NCI-H1092 (cell line): ENCODE data around the gene CALCOCO1.
"Not testable (repeated sequence)": the region's sequence is repeated elsewhere in the genome, so short reads cannot be mapped to it uniquely, and the experiment has no call there.

Source experiments
- DNase-seq: peaks from one replicate; lab custom pipeline; 2025; lab: John Stamatoyannopoulos, UW

CALCOCO1 gene

GRCh38 chr12:53733051-53733806 is 6.0 kb upstream of the CALCOCO1 start:
- DNase-seq: no peak

- DNase-seq: no peak
These were observed 2.4 kb upstream of the CALCOCO1 start for GRCh38 chr12:53729644-53730043.

GRCh38 chr12:53728206-53728605 is 954 bp upstream of the CALCOCO1 start:
- no peak for DNase-seq

- DNase-seq: no peak
These were observed 324 bp downstream of the CALCOCO1 start for GRCh38 chr12:53726946-53727309.

GRCh38 chr12:53726341-53726740 is 911 bp downstream of the CALCOCO1 start:
- no peak for DNase-seq

DNA sequence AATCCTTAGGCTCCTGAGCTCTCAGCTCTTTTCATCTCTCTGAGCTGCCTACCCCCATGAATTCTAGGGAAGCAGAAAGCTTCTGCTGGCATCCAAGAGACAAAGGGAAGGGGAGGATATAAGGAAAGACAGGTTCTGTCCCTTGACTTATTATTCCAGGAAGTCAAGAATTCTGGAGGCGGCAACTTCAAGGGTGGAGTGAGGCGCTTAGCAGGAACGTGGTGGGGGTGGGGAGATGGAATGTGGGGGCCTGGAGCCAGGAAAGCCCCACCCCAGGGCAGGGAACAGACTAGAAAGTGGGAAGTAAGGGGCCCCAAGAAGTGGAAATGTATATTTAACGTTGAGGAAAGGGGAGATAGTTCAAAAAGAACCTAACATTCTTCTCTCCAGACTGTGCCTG is 1.4 kb downstream of the CALCOCO1 start:
- no peak for DNase-seq

- no peak for DNase-seq
These were observed 4.7 kb downstream of the CALCOCO1 start for GRCh38 chr12:53722450-53723041.

GRCh38 chr12:53720946-53721345 is 6.3 kb downstream of the CALCOCO1 start:
- no peak for DNase-seq

- DNase-seq: no peak
These were observed 7.6 kb downstream of the CALCOCO1 start for GRCh38 chr12:53719649-53720048.

DNA sequence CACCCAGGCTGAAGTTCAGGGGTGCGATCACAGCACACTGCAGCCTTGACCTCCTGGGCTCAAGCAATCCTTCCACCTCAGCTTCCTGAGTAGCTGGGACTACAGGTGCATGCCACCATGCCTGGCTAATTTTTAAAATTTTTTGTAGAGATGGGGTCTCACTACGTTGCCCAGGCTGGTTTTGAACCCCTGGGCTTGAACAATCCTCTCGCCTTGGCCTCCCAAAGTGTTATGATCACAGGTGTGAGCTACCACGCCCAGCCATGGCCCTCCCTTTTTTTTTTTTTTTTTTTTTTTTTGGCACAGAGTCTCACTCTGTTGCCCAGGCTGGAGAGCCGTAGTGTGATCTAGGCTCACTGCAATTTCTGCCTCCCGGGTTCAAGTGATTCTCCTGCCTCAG is 8.7 kb downstream of the CALCOCO1 start:
- not testable (repeated sequence) for DNase-seq

DNA sequence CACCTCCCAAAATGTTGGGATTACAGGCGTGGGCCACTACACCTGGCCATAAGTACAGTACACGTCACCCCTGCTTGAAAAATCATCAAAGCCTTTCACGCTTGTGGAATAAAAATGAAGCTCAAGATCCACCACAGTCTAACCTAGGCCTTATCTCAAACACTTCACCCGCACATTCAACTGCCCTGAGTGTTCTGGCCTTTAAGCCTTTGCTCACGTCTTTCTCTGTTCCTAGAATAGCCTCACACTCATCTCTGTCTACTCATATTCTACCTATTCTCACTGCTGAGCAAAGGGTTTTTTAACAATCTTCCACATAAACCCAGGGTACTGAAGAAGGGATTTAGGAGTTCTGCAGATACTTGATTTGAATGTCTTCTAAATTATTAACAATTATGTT is 9.9 kb downstream of the CALCOCO1 start:
- no peak for DNase-seq

DNA sequence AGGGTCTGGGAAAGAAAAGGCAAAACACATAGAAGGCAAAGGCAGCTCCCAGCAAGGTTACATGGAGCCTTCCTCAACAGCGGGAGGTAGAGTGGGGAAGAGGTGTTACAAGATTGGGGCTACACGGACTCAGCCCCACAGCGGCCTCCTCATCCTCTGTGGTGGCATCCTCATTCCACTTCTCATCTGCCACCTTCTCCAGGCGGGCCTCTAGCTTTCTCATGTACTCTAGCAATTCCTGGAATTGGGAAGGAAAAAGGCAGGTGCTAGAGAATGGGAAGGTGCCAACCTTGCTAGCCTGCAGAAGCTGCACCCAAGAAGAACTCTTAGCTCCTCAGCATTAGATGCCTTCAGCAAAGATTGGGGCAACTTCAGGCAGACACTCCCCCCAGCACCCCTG is 13.2 kb downstream of the CALCOCO1 start:
- no peak for DNase-seq

GRCh38 chr12:53713516-53713915 is 13.7 kb downstream of the CALCOCO1 start:
- no peak for DNase-seq

GRCh38 chr12:53712059-53712643 is 15.1 kb downstream of the CALCOCO1 start:
- DNase-seq: no peak

- no peak for DNase-seq
These were observed 17.2 kb downstream of the CALCOCO1 start for GRCh38 chr12:53710091-53710490.

DNA sequence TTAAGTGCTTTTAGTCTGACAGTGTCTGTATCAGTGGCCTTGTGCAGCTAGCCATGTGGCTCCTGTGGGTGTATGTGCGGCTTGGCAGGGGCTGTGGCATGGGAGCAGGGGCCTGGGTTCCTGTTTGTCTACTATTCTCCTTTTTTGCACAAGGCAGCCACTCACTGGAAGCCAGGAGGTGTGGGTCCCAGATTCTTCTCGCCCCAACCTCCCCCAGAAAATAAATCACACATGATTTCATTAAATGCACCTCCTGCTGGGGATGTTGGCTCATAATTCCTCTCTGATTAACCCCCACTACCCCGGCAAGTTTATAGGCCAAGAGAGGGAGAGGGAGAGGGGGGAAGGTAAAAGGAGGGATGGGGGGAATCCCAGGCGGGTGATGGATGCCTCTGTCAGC is 17.6 kb downstream of the CALCOCO1 start:
- no peak for DNase-seq

- no peak for DNase-seq
These were observed 21.2 kb downstream of the CALCOCO1 start for GRCh38 chr12:53706080-53706479.

- DNase-seq: no peak
These were observed 23.5 kb downstream of the CALCOCO1 start for GRCh38 chr12:53703756-53704155.

DNA sequence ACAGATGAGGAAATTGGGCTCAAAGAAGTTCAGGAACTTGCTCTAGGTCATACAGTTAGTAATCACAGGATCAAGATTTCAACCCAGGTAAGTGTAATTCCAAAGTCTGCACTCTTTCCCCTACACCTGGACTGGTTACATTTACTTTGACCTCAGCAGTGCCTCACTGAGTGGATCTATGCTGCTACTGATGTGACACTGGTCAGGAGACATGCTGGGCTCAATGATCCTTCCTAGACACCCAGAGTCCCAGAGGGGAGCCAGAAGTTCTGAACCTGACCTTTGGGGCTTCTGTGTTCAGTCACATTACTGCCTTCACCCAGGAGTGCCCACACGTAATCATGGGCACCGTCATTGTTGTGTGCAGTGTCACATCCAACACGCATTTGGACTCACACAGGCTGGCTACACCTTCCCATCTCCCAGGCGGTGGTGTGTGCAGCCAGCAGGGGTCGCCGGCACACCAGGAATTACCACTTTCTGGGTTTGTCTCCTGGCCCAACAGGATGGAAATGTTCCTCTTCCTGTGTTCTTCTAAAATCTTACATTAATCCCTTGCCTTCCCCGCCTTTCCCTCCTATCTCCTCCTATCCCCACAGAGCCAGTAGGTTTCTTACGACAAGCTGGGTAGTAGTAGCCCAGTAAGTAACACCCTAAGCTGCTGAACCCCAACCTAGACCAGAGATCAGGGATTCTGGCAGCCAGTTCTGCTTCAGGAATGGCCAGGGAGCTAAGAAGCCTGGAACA is 25.6 kb downstream of the CALCOCO1 start:
- no peak for DNase-seq

DNA sequence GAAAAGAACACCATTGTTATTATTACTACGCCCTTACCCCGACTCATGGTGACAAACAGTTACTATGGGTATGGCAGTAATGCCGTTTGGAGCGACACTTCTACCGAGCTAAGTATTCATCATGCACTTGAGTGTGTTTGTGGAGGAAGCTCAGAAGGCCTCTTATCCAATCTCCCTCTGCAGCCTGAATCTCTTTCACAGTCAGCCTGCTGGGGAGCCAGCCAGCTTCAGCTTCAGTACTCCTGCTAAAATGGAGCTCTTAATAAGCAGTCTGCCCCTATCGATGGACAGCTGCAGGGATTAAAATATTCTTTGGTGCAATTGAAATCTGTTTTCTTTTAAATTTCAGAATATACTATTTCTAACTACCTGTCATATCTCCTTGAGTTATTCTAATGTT is 26.7 kb downstream of the CALCOCO1 start:
- no peak for DNase-seq

DNA sequence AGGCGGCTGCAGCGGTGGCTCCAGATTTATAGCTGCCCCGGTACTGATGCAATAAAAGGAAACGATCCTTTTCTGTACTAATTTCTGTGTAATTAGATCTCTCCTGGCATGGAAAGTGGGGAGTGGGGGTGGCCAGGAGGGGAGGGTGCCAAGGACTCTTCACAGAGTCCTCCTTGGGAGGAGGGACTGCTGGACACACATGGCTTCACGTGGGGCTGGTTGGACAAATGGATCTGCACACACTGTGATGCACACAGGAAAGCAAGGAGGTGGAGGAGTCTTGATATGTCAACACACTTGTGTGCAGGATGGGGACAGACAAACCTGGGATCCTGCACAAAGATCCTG is 27.6 kb downstream of the CALCOCO1 start:
- DNase-seq: no peak

DNA sequence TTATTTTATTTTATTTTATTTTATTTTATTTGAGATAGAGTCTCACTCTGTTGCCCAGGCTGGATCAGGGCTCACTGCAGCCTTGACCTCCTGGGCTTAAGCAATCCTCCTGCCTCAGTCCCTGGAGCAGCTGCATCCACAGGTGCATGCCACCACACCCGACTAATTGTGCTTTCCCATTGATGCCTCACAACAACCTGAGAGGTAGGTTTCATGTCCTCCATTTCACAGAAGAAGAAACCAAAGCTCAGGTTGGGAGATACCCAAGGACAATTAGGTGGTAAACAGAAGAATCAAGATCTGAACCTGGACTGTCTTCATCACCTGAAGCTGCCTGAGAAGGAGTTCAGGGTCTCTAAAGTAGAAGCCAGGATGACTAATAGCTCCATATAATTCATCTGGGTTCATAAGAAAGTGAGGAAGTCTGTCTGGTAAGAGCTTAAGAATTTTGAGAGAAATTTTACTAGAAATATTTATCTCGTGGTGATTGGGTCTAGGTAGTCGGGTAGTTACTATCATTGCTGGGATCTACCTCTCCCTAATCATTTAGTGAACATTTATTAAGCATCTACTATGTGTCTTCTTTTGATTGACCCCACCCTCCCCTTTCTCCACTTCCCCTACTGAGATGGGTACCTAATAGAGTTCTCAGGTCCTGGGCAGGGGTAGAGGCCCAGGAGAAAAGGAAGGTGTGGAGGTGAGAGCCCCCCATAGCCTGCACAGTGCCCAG is 28.1 kb downstream of the CALCOCO1 start:
- no peak for DNase-seq
